Astrocyte (in vitro differentiated cells and primary cell): ENCODE results near the gene E2F1. TPM values are rescaled to one million over a fixed set of nuclear protein-coding genes. Genes with fewer than 3 reads are reported as not detected.
A peak's percentile ranks its signal among the peaks of the same experiment; 100 is the strongest.

ENCODE experiments used
- DNase-seq: peaks from one replicate; pipeline ENCODE4 v3.0.0-alpha.2; 2010; ENCODE audit warnings: low read depth
- FAIRE-seq: peaks from 2 replicates; lab custom pipeline; 2011; peaks lifted over from hg19 to GRCh38; lab: Jason Lieb, UNC
- H2AFZ ChIP-seq: 2 replicates; pipeline ENCODE4 v1.6.0; 2012; ENCODE audit warnings: low read depth, low read length, inconsistent platforms
- H3K27ac ChIP-seq: 2 replicates; pipeline ENCODE4 v1.5.1; 2011; ENCODE audit warnings: low read depth, low read length, inconsistent platforms
- H3K27me3 ChIP-seq: 2 replicates; pipeline ENCODE4 v1.6.0; 2011; ENCODE audit warnings: low read length, inconsistent platforms; ENCODE audit not compliant: insufficient read depth
- H3K36me3 ChIP-seq: 2 replicates; pipeline ENCODE4 v1.5.1; 2011; ENCODE audit warnings: low read length, inconsistent platforms; ENCODE audit not compliant: insufficient read depth
- H3K4me1 ChIP-seq: 2 replicates; pipeline ENCODE4 v1.5.1; 2011; ENCODE audit warnings: low read length, inconsistent platforms; ENCODE audit not compliant: insufficient read depth
- H3K4me2 ChIP-seq: 2 replicates; pipeline ENCODE4 v1.6.0; 2012; ENCODE audit warnings: low read length, inconsistent platforms
- H3K4me3 ChIP-seq: 2 replicates; pipeline ENCODE4 v1.5.1; 2011; ENCODE audit warnings: low read depth, mild to moderate bottlenecking, low read length, inconsistent platforms; ENCODE audit not compliant: insufficient read depth
- H3K79me2 ChIP-seq: 2 replicates; pipeline ENCODE4 v1.6.0; 2012; ENCODE audit warnings: mild to moderate bottlenecking, low read length, inconsistent platforms; ENCODE audit not compliant: insufficient read depth
- H3K9ac ChIP-seq: 2 replicates; pipeline ENCODE4 v1.6.0; 2012; ENCODE audit warnings: mild to moderate bottlenecking, low read length, inconsistent platforms
- H3K9me3 ChIP-seq: 2 replicates; pipeline ENCODE4 v1.5.1; 2012; ENCODE audit warnings: low read depth, mild to moderate bottlenecking, low read length, inconsistent platforms; ENCODE audit not compliant: insufficient read depth
- H4K20me1 ChIP-seq: 2 replicates; pipeline ENCODE4 v1.6.0; 2012; ENCODE audit warnings: low read length, inconsistent platforms; ENCODE audit not compliant: insufficient read depth
- H3K27ac Mint-ChIP-seq: one replicate; pipeline ENCODE4 v1.8.0; 2021; ENCODE audit warnings: mild to moderate bottlenecking, mixed read lengths; ENCODE audit not compliant: unreplicated experiment
- H3K27me3 Mint-ChIP-seq: one replicate; pipeline ENCODE4 v1.8.0; 2021; ENCODE audit warnings: low read depth, mixed read lengths; ENCODE audit not compliant: unreplicated experiment
- H3K36me3 Mint-ChIP-seq: one replicate; pipeline ENCODE4 v1.8.0; 2021; ENCODE audit warnings: low read depth, mixed read lengths; ENCODE audit not compliant: unreplicated experiment
- H3K4me1 Mint-ChIP-seq: one replicate; pipeline ENCODE4 v1.8.0; 2021; ENCODE audit warnings: low read depth, mixed read lengths; ENCODE audit not compliant: unreplicated experiment
- H3K4me3 Mint-ChIP-seq: one replicate; pipeline ENCODE4 v1.8.0; 2021; ENCODE audit warnings: mild to moderate bottlenecking, moderate library complexity, mixed read lengths; ENCODE audit not compliant: unreplicated experiment
- H3K9me3 Mint-ChIP-seq: one replicate; pipeline ENCODE4 v1.8.0; 2021; ENCODE audit warnings: mild to moderate bottlenecking, mixed read lengths; ENCODE audit not compliant: unreplicated experiment
- CTCF ChIP-seq: IDR thresholded peaks from 2 replicates; pipeline ENCODE4 v1.5.1; 2011; ENCODE audit warnings: low read depth, mild to moderate bottlenecking, inconsistent platforms, low read length, moderate library complexity; ENCODE audit not compliant: insufficient read depth
- EZH2 ChIP-seq: IDR thresholded peaks from 2 replicates; pipeline ENCODE4 v1.6.1; 2012; ENCODE audit warnings: mild to moderate bottlenecking, low read length, inconsistent platforms; ENCODE audit not compliant: insufficient read depth
- total RNA-seq: library from RNA; stranded (reverse); gene quantifications from 2 replicates; pipeline ENCODE4 v1.2.1, GENCODE V29; 2021

The E2F1 gene
- total RNA-seq, 1 donor from 2014 or later, result 2.3 TPM

- Mint-ChIP-seq H3K36me3 (peaks cover 12% of the 10 kb centered on the region), H3K9me3 (no peaks in the 10 kb centered on the region), H3K27ac (no peak overlapping the region), H3K4me1 (peaks cover 3% of the 10 kb centered on the region), H3K4me3 (no peak overlapping the region), H3K27me3 (no peaks in the 10 kb centered on the region)
- TF ChIP-seq CTCF (no peak), EZH2 (no peak)
- DNase-seq (no peak), FAIRE-seq (no peak)
- Histone ChIP-seq H3K9ac (no peak overlapping the region), H3K4me2 (no peak overlapping the region), H3K79me2 (no peaks in the 10 kb centered on the region), H3K4me1 (peaks cover 21% of the 10 kb centered on the region), H3K9me3 (no peaks in the 10 kb centered on the region), H2AFZ (no peak overlapping the region), H3K36me3 (peaks cover 3% of the 10 kb centered on the region), H3K27ac (no peak overlapping the region), H3K27me3 (peaks cover 2% of the 10 kb centered on the region), H4K20me1 (peaks cover 57% of the 10 kb centered on the region), H3K4me3 (no peak overlapping the region)
These were observed 36.9 kb downstream of the E2F1 start for GRCh38 chr20:33649201-33649681.

GRCh38 chr20:33648396-33649004 is 37.7 kb downstream of the E2F1 start:
- Histone ChIP-seq H3K9me3 (no peaks in the 10 kb centered on the region), H3K27ac (no peak overlapping the region), H4K20me1 (peaks cover 63% of the 10 kb centered on the region), H3K4me2 (peak overlapping the region; percentile 55), H3K27me3 (peaks cover 2% of the 10 kb centered on the region), H3K36me3 (peaks cover 3% of the 10 kb centered on the region), H2AFZ (no peak overlapping the region), H3K79me2 (no peaks in the 10 kb centered on the region), H3K9ac (no peak overlapping the region), H3K4me1 (peaks cover 21% of the 10 kb centered on the region), H3K4me3 (no peak overlapping the region)
- TF ChIP-seq CTCF (no peak), EZH2 (no peak)
- H3K27ac Mint-ChIP-seq, result no peak overlapping the region
- H3K36me3 Mint-ChIP-seq, result peaks cover 12% of the 10 kb centered on the region
- H3K4me1 Mint-ChIP-seq, result peaks cover 3% of the 10 kb centered on the region
- FAIRE-seq (no peak), DNase-seq (no peak)
- H3K27me3 Mint-ChIP-seq, result no peaks in the 10 kb centered on the region
- H3K9me3 Mint-ChIP-seq, result no peaks in the 10 kb centered on the region
- H3K4me3 Mint-ChIP-seq, result no peak overlapping the region
